ENCODE measurements around the gene DNMT3L. TPM values are rescaled to one million over a fixed set of nuclear protein-coding genes. Genes with fewer than 3 reads are reported as not detected.
A peak's percentile ranks its signal among the peaks of the same experiment; 100 is the strongest.

The DNMT3L gene
- total and polyA plus RNA-seq, 2 experiments from 2014 or later: 0.27 TPM; not detected in 1

- TF ChIP-seq ZNF462 (CRISPR knock-in tag; IDR thresholded peaks at IDR 0.05): no peak
Observed at GRCh38 chr21:44301961-44302406, 40.3 kb upstream of the DNMT3L start (continued).

DNA sequence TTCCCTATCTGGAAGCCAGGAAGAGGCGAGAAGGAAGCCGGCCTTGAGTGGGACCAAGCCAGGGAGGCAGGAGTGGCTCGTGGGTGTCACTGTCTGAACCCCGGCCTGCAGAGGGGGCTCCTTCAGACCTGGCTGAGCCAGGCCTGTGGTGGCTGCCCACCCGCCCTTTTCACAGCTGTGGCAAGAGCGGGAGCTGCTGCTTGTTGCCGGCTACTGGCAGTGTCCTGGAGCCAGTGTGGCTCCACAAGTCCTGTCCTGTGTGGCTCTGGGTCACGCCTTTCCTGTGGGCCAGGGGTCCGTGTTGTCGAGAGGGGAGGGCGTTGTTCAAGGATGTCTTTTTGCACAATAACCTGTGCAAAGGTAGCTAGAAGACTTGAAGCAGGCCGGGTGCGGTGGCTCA lies 39.4 kb upstream of the DNMT3L start:
- H4K20me1 ChIP-seq (replicated peaks; ENCODE audit: insufficient read depth): no peaks in the 10 kb centered on the region
- no peak overlapping the region for H3K27ac Mint-ChIP-seq
- peak; percentile 2; the same call in 1 of the 3 replicates for ATAC-seq
- no peak for DNase-seq (ENCODE audit: low spot score)
- H3K4me1 ChIP-seq (ENCODE audit: insufficient read depth): no peaks in the 10 kb centered on the region
- H3K9me3 Mint-ChIP-seq: no peaks in the 10 kb centered on the region
- no peak for TF ChIP-seq POLR2AphosphoS5 (IDR thresholded peaks at IDR 0.05; ENCODE audit: low read depth)
- TF ChIP-seq, protein P1, sequence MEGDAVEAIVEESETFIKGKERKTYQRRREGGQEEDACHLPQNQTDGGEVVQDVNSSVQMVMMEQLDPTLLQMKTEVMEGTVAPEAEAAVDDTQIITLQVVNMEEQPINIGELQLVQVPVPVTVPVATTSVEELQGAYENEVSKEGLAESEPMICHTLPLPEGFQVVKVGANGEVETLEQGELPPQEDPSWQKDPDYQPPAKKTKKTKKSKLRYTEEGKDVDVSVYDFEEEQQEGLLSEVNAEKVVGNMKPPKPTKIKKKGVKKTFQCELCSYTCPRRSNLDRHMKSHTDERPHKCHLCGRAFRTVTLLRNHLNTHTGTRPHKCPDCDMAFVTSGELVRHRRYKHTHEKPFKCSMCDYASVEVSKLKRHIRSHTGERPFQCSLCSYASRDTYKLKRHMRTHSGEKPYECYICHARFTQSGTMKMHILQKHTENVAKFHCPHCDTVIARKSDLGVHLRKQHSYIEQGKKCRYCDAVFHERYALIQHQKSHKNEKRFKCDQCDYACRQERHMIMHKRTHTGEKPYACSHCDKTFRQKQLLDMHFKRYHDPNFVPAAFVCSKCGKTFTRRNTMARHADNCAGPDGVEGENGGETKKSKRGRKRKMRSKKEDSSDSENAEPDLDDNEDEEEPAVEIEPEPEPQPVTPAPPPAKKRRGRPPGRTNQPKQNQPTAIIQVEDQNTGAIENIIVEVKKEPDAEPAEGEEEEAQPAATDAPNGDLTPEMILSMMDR (conservative IDR thresholded peaks at IDR 0.05; ENCODE audit: low read depth in 2 of 2): peak in 1 of 2 experiments; percentile 16; a peak in 1 of 4 replicates
- H2AFZ ChIP-seq: no peak overlapping the region
- H3F3A ChIP-seq (replicated peaks; ENCODE audit: low read depth): 0 out of 2 replicates have a peak, but pooled peaks cover 4% of the 10 kb centered on the region
- H3K79me2 ChIP-seq (replicated peaks; ENCODE audit: insufficient read depth): 0 out of 2 replicates have a peak, but pooled peaks cover 3% of the 10 kb centered on the region
- peaks cover 10% of the 10 kb centered on the region; the same call in 1 of the 2 replicates for H3K27me3 ChIP-seq (ENCODE audit: insufficient read depth)
- H3K4me3 ChIP-seq: peak overlapping the region; percentile 76
- H3K9me2 ChIP-seq (ENCODE audit: insufficient read depth): no peaks in the 10 kb centered on the region
- no peaks in the 10 kb centered on the region for H3K36me3 ChIP-seq (ENCODE audit: insufficient read depth)
- H3K4me3 Mint-ChIP-seq: peak overlapping the region; percentile 72; the same call in 2 of the 3 replicates
- no peak overlapping the region for H3K27ac ChIP-seq (ENCODE audit: low read depth)
- H3K27me3 Mint-ChIP-seq (ENCODE audit: insufficient read depth, low read depth, poor library complexity): peaks cover 10% of the 10 kb centered on the region
- no peaks in the 10 kb centered on the region for H3K36me3 Mint-ChIP-seq (ENCODE audit: low read depth)
- H3K4me2 ChIP-seq: peak overlapping the region; percentile 78
- H3K4me1 Mint-ChIP-seq: peaks cover 15% of the 10 kb centered on the region

Measured in GM23338 (cell line).